Skeletal muscle satellite cell (primary cell): ENCODE data around the gene ARSB.

Experiments used
- H3K27me3 ChIP-seq: 2 replicates; pipeline ENCODE4 v1.7.0; 2013; ENCODE audit warnings: low read length; ENCODE audit not compliant: control insufficient read depth, insufficient read depth
- H3K36me3 ChIP-seq: 2 replicates; pipeline ENCODE4 v1.7.0; 2013; ENCODE audit warnings: mild to moderate bottlenecking, control low read depth, low read length; ENCODE audit not compliant: insufficient read depth
- H3K4me1 ChIP-seq: 2 replicates; pipeline ENCODE4 v1.7.0; 2013; ENCODE audit warnings: low read length; ENCODE audit not compliant: control insufficient read depth, insufficient read depth
- H3K4me2 ChIP-seq: 2 replicates; pipeline ENCODE4 v1.7.0; 2013; ENCODE audit warnings: mild to moderate bottlenecking, low read length
- H3K4me3 ChIP-seq: 2 replicates; pipeline ENCODE4 v1.7.0; 2013; ENCODE audit warnings: low read length
- H3K9ac ChIP-seq: 2 replicates; pipeline ENCODE4 v1.7.0; 2013; ENCODE audit warnings: mild to moderate bottlenecking, low read depth, low read length, moderate library complexity
- H3K9me3 ChIP-seq: replicated peaks from 2 replicates; pipeline ENCODE4 v1.7.0; 2013; ENCODE audit warnings: mild to moderate bottlenecking, control low read depth, low read length

Gene ARSB

GRCh38 chr5:78751872-78752271 is 233.2 kb downstream of the ARSB start:
- peaks cover 26% of the 10 kb centered on the region for H3K4me1 ChIP-seq
- no peaks in the 10 kb centered on the region for H3K9me3 ChIP-seq
- H3K4me2 ChIP-seq: no peak overlapping the region
- H3K27me3 ChIP-seq: no peaks in the 10 kb centered on the region
- no peak overlapping the region for H3K9ac ChIP-seq
- H3K4me3 ChIP-seq: no peak overlapping the region
- H3K36me3 ChIP-seq: no peaks in the 10 kb centered on the region

GRCh38 chr5:78750281-78750680 is 234.8 kb downstream of the ARSB start:
- Histone ChIP-seq H3K36me3 (no peaks in the 10 kb centered on the region), H3K27me3 (no peaks in the 10 kb centered on the region), H3K4me1 (peaks cover 22% of the 10 kb centered on the region), H3K4me3 (no peak overlapping the region), H3K9me3 (no peaks in the 10 kb centered on the region), H3K4me2 (no peak overlapping the region), H3K9ac (no peak overlapping the region)

GRCh38 chr5:78747705-78748359 is 237.3 kb downstream of the ARSB start:
- peak overlapping the region; percentile 3 for H3K4me3 ChIP-seq

GRCh38 chr5:78747055-78747454 is 238.1 kb downstream of the ARSB start:
- no peaks in the 10 kb centered on the region for H3K27me3 ChIP-seq
- peaks cover 19% of the 10 kb centered on the region for H3K4me1 ChIP-seq
- peak overlapping the region; percentile 34 for H3K9ac ChIP-seq
- H3K4me3 ChIP-seq: peak overlapping the region; percentile 3
- no peaks in the 10 kb centered on the region for H3K9me3 ChIP-seq
- H3K36me3 ChIP-seq: no peaks in the 10 kb centered on the region
- H3K4me2 ChIP-seq: peak overlapping the region; percentile 49

More at GRCh38 chr5:78747705-78748359, 237.3 kb downstream of the ARSB start:
- H3K4me2 ChIP-seq: peak overlapping the region; percentile 49
- no peaks in the 10 kb centered on the region for H3K27me3 ChIP-seq
- no peaks in the 10 kb centered on the region for H3K9me3 ChIP-seq
- H3K4me1 ChIP-seq: peaks cover 22% of the 10 kb centered on the region
- peak overlapping the region; percentile 34 for H3K9ac ChIP-seq
- H3K36me3 ChIP-seq: no peaks in the 10 kb centered on the region

GRCh38 chr5:78746021-78746770 is 238.9 kb downstream of the ARSB start:
- Histone ChIP-seq H3K4me2 (no peak overlapping the region), H3K4me3 (no peak overlapping the region), H3K4me1 (peaks cover 14% of the 10 kb centered on the region), H3K36me3 (no peaks in the 10 kb centered on the region), H3K9me3 (no peaks in the 10 kb centered on the region), H3K27me3 (no peaks in the 10 kb centered on the region), H3K9ac (no peak overlapping the region)

- Histone ChIP-seq H3K4me1 (peaks cover 14% of the 10 kb centered on the region), H3K36me3 (no peaks in the 10 kb centered on the region), H3K27me3 (no peaks in the 10 kb centered on the region), H3K4me2 (no peak overlapping the region), H3K9me3 (no peaks in the 10 kb centered on the region), H3K9ac (no peak overlapping the region), H3K4me3 (no peak overlapping the region)
These were observed 240.1 kb downstream of the ARSB start for GRCh38 chr5:78744951-78745534.

- Histone ChIP-seq H3K9ac (no peak overlapping the region), H3K4me2 (no peak overlapping the region), H3K36me3 (no peaks in the 10 kb centered on the region), H3K27me3 (no peaks in the 10 kb centered on the region), H3K4me1 (no peaks in the 10 kb centered on the region), H3K9me3 (no peaks in the 10 kb centered on the region), H3K4me3 (no peak overlapping the region)
These were observed 244.1 kb downstream of the ARSB start for GRCh38 chr5:78741019-78741418.

- Histone ChIP-seq H3K4me2 (no peak overlapping the region), H3K9me3 (no peaks in the 10 kb centered on the region), H3K9ac (no peak overlapping the region), H3K27me3 (no peaks in the 10 kb centered on the region), H3K4me1 (no peaks in the 10 kb centered on the region), H3K36me3 (no peaks in the 10 kb centered on the region), H3K4me3 (no peak overlapping the region)
These were observed 246.3 kb downstream of the ARSB start for GRCh38 chr5:78738693-78739300.

GRCh38 chr5:78738104-78738503 is 247.0 kb downstream of the ARSB start:
- no peaks in the 10 kb centered on the region for H3K4me1 ChIP-seq
- H3K4me3 ChIP-seq: no peak overlapping the region
- H3K4me2 ChIP-seq: no peak overlapping the region
- H3K9me3 ChIP-seq: no peaks in the 10 kb centered on the region
- no peak overlapping the region for H3K9ac ChIP-seq
- H3K36me3 ChIP-seq: no peaks in the 10 kb centered on the region
- H3K27me3 ChIP-seq: no peaks in the 10 kb centered on the region

- no peaks in the 10 kb centered on the region for H3K36me3 ChIP-seq
- H3K4me2 ChIP-seq: no peak overlapping the region
- no peak overlapping the region for H3K4me3 ChIP-seq
- no peak overlapping the region for H3K9ac ChIP-seq
- H3K9me3 ChIP-seq: no peaks in the 10 kb centered on the region
- H3K27me3 ChIP-seq: no peaks in the 10 kb centered on the region
- H3K4me1 ChIP-seq: no peaks in the 10 kb centered on the region
These were observed 249.2 kb downstream of the ARSB start for GRCh38 chr5:78735834-78736463.

GRCh38 chr5:78734950-78735349 is 250.2 kb downstream of the ARSB start:
- H3K4me1 ChIP-seq: no peaks in the 10 kb centered on the region
- no peaks in the 10 kb centered on the region for H3K27me3 ChIP-seq
- H3K4me3 ChIP-seq: no peak overlapping the region
- H3K36me3 ChIP-seq: no peaks in the 10 kb centered on the region
- no peak overlapping the region for H3K4me2 ChIP-seq
- no peaks in the 10 kb centered on the region for H3K9me3 ChIP-seq
- no peak overlapping the region for H3K9ac ChIP-seq
